B cell (primary cell): ENCODE measurements around the gene OAT. TPM values are rescaled to one million over a fixed set of nuclear protein-coding genes. Genes with fewer than 3 reads are reported as not detected.

Experiments used
- ATAC-seq: fragments of 200-7000 bp; cut with Tn5 transposase; one replicate; pipeline ENCODE4 v1.10.0; 2021; ENCODE audit warnings: low read depth, mild to moderate bottlenecking, moderate number of reproducible peaks, moderate library complexity
- CTCF ChIA-PET: fragments of 350-600 bp; sonication (Branson Sonifier 250); formaldehyde crosslinking; loops from one replicate; lab custom pipeline; 2021; ENCODE audit warnings: antibody characterized with exemption, inconsistent platforms; lab: Charles Lee
- POLR2A ChIA-PET: fragments of 350-600 bp; sonication (Branson Sonifier 250); formaldehyde crosslinking; loops from one replicate; lab custom pipeline; 2021; ENCODE audit warnings: antibody characterized with exemption; lab: Charles Lee
- DNase-seq: peaks from one replicate; pipeline ENCODE4 v3.0.0; 2013
- H2AFZ ChIP-seq: 2 replicates; pipeline ENCODE4 v1.6.1; 2012; ENCODE audit warnings: mild to moderate bottlenecking, low read depth, low read length; ENCODE audit not compliant: insufficient read depth, poor library complexity, severe bottlenecking
- H3K27ac ChIP-seq, 2 donors: 1 replicate in 1 of 2; 2 replicates in 1 of 2; pipeline ENCODE4 v1.5.1; 2012 to 2013; ENCODE audit warnings: low read length in 2 of 2, mild to moderate bottlenecking in 2 of 2, moderate library complexity in 1 of 2
- H3K27me3 ChIP-seq, 4 experiments: fragments of 200-600 bp in 1 of 4; sonication (generic) in 1 of 4; replicated peaks in 1 of 4; 1 replicate in 2 of 4; 2 replicates in 2 of 4; pipeline versions ENCODE4 v1.6.1 to v1.7.0; 2013 to 2016; ENCODE audit warnings: low read length in 3 of 4, mild to moderate bottlenecking in 2 of 4, mixed read lengths in 1 of 4, moderate library complexity in 1 of 4; ENCODE audit not compliant: insufficient read depth in 4 of 4, control insufficient read depth in 3 of 4; ENCODE audit errors: control extremely low read depth in 1 of 4
- H3K36me3 ChIP-seq, 2 experiments: replicated peaks in 1 of 2; 1 replicate in 1 of 2; 2 replicates in 1 of 2; pipeline versions ENCODE4 v1.6.1 to v1.7.1; 2013; ENCODE audit warnings: low read length in 1 of 2; ENCODE audit not compliant: insufficient read depth in 2 of 2, control insufficient read depth in 1 of 2; ENCODE audit errors: control extremely low read depth in 1 of 2, extremely low read depth in 1 of 2
- H3K4me1 ChIP-seq, 2 donors: fragments of 200-600 bp in 1 of 2; sonication (generic) in 1 of 2; 1 replicate in 1 of 2; 2 replicates in 1 of 2; pipeline versions ENCODE4 v1.5.1 to v1.6.1; 2013 to 2017; ENCODE audit warnings: low read length in 2 of 2; ENCODE audit not compliant: control insufficient read depth in 2 of 2, insufficient read depth in 2 of 2
- H3K4me2 ChIP-seq: replicated peaks from 2 replicates; pipeline ENCODE3; 2012; ENCODE audit warnings: mild to moderate bottlenecking, low read depth, low read length; ENCODE audit not compliant: poor library complexity, severe bottlenecking
- H3K4me3 ChIP-seq, 5 experiments: fragments of 200-600 bp in 1 of 5; sonication (generic) in 1 of 5; 1 replicate in 3 of 5; 2 replicates in 2 of 5; pipeline versions ENCODE4 v1.5.1 to v1.7.0; 2011 to 2016; ENCODE audit warnings: low read length in 4 of 5, mild to moderate bottlenecking in 4 of 5, low read depth in 2 of 5, control low read depth in 1 of 5, moderate library complexity in 1 of 5; ENCODE audit not compliant: insufficient read depth in 1 of 5; ENCODE audit errors: control extremely low read depth in 1 of 5, extremely low read depth in 1 of 5
- H3K79me2 ChIP-seq: fragments of 200-600 bp; sonication (generic); one replicate; pipeline ENCODE4 v1.6.0; 2016; ENCODE audit warnings: low read length; ENCODE audit not compliant: control insufficient read depth, insufficient read depth
- H3K9ac ChIP-seq: fragments of 200-600 bp; sonication (generic); 2 replicates; pipeline ENCODE4 v1.6.1; 2017; ENCODE audit warnings: mild to moderate bottlenecking, low read length, moderate library complexity
- H3K9me3 ChIP-seq, 3 donors: one replicate each; pipeline versions ENCODE4 v1.6.1 to v1.7.1; 2013; ENCODE audit warnings: low read length in 2 of 3; ENCODE audit not compliant: control insufficient read depth in 2 of 3, insufficient read depth in 1 of 3; ENCODE audit errors: control extremely low read depth in 1 of 3
- H4K20me1 ChIP-seq: 2 replicates; pipeline ENCODE4 v1.6.0; 2012; ENCODE audit warnings: mild to moderate bottlenecking, low read length; ENCODE audit not compliant: insufficient read depth, control insufficient read depth, poor library complexity, severe bottlenecking
- H3K27ac Mint-ChIP-seq: one replicate; pipeline ENCODE4 v1.8.0; 2021; ENCODE audit warnings: mixed read lengths
- H3K27me3 Mint-ChIP-seq: one replicate; pipeline ENCODE4 v1.8.0; 2021; ENCODE audit warnings: mixed read lengths
- H3K4me1 Mint-ChIP-seq: one replicate; pipeline ENCODE4 v1.8.0; 2021; ENCODE audit warnings: mixed read lengths
- H3K4me3 Mint-ChIP-seq: one replicate; pipeline ENCODE4 v1.8.0; 2021; ENCODE audit warnings: mixed read lengths
- H3K9me3 Mint-ChIP-seq: one replicate; pipeline ENCODE4 v1.8.0; 2022; ENCODE audit warnings: mixed read lengths; ENCODE audit not compliant: insufficient read depth
- EZH2 ChIP-seq: IDR thresholded peaks from 2 replicates; pipeline ENCODE4 v1.6.1; 2012; ENCODE audit warnings: borderline replicate concordance, low read depth, mild to moderate bottlenecking, moderate library complexity, low read length; ENCODE audit not compliant: insufficient read depth, poor library complexity, severe bottlenecking
- WGBS: methylation state at CpG from one replicate; pipeline ENCODE4 v1.1.5; 2013; ENCODE audit warnings: missing lambda C conversion rate; ENCODE audit not compliant: insufficient coverage; 5-methylcytosine and 5-hydroxymethylcytosine counted together
- intact Hi-C: fragments of 100-400 bp; cut with micrococcal nuclease; formaldehyde crosslinking; loops from one replicate; pipeline ENCODE4 v1.10.0; 2022
- polyA plus RNA-seq: library from polyadenylated mRNA; depleted of rRNA; stranded (reverse); fragments of >200 nt; gene quantifications from 2 replicates; pipeline ENCODE4 v1.2.3, GENCODE V29; 2012
- total RNA-seq, 2 donors: library from RNA; stranded (reverse); fragments of 120-200 nt in 1 of 2; gene quantifications; 1 replicate in 1 of 2; 2 replicates in 1 of 2; pipeline versions ENCODE4 v1.2.3 to v1.2.4, GENCODE V29; 2013 to 2022
- TF ChIP-seq, protein P1 (sequence below): fragments of 200-600 bp; IDR thresholded peaks from one replicate; pipeline ENCODE4 v1.8.0; 2022; ENCODE audit warnings: antibody characterized with exemption, mild to moderate bottlenecking

The OAT gene
- total and polyA plus RNA-seq, 2 donors (not counting 1 experiment from before 2014, with no cell fraction given), result 13.9 to 20.1 TPM

DNA sequence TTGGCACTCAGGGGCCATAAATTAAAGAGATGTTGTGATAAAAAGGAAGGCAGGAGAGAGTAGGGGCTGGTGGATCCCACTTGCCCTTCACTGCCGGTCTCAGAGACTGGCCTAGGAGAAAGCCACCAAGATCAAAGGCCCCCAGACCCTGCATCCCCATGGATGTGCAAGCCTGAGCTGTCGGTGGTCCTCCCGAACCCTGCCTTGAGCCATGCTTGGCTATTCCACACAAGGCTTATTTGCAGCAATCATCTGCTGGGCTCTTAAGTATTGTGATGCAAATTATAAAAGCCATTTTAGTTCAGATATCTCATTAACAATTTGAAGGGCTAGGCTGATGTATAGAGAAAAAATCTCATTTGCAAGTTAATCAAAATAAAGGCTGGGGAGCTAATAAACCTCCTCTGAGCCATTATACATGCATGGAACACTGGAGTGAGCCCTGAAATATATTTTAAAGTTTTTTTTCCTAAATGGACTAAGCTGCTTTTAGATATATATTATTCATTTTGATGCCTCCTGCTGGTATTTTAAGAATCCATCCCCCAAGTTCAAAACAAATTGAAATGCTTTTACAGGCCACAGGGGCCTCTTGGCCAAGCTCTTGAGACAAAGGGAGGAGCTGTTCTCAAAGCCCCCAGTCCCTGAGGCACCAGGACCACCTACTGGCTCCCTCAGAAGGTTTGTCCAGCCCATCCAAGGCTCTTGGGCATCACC, 28.1 kb downstream of the OAT start:
- ChIA-PET CTCF (interaction anchor here (0.5 to 12.0 kb wide), 16 partner anchors 10 to 810 kb away, joined by 3 to 365 read pairs (median 4); no protein-coding TSS in a partner anchor), POLR2A (no interaction called here)
- Histone ChIP-seq H3K27me3 (peaks cover 0 to 3% (median 0%) of the 10 kb centered on the region in 4 experiments), H2AFZ (no peak overlapping the region), H3K36me3 (no peaks in the 10 kb centered on the region), H3K9me3 (peaks cover 0 to 7% (median 4%) of the 10 kb centered on the region in 3 donors), H4K20me1 (no peaks in the 10 kb centered on the region), H3K79me2 (no peaks in the 10 kb centered on the region), H3K4me1 (peaks cover 4 to 13% of the 10 kb centered on the region in 2 donors), H3K9ac (no peak overlapping the region), H3K4me2 (no peak overlapping the region), H3K4me3 (no peak overlapping the region), H3K27ac (no peak overlapping the region)
- no peak overlapping the region for H3K27ac Mint-ChIP-seq
- ATAC-seq (no peak), DNase-seq (no peak)
- no peak for TF ChIP-seq EZH2
- TF ChIP-seq, protein P1, sequence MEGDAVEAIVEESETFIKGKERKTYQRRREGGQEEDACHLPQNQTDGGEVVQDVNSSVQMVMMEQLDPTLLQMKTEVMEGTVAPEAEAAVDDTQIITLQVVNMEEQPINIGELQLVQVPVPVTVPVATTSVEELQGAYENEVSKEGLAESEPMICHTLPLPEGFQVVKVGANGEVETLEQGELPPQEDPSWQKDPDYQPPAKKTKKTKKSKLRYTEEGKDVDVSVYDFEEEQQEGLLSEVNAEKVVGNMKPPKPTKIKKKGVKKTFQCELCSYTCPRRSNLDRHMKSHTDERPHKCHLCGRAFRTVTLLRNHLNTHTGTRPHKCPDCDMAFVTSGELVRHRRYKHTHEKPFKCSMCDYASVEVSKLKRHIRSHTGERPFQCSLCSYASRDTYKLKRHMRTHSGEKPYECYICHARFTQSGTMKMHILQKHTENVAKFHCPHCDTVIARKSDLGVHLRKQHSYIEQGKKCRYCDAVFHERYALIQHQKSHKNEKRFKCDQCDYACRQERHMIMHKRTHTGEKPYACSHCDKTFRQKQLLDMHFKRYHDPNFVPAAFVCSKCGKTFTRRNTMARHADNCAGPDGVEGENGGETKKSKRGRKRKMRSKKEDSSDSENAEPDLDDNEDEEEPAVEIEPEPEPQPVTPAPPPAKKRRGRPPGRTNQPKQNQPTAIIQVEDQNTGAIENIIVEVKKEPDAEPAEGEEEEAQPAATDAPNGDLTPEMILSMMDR, result no peak
- intact Hi-C loops, result no loop called here
- H3K9me3 Mint-ChIP-seq, result peaks cover 7% of the 10 kb centered on the region
- no peaks in the 10 kb centered on the region for H3K27me3 Mint-ChIP-seq
- H3K4me1 Mint-ChIP-seq, result peaks cover 5% of the 10 kb centered on the region
- H3K4me3 Mint-ChIP-seq, result no peak overlapping the region
- 89% methylated on average over 3 of the region's 3 CpGs for WGBS
